IMR-90 (cell line): Measurements from ENCODE around the gene LAMA2. TPM values are rescaled to one million over a fixed set of nuclear protein-coding genes. Genes with fewer than 3 reads are reported as not detected.

Source experiments
- ATAC-seq: fragments of 200-7000 bp; cut with Tn5 transposase; 2 replicates; pipeline ENCODE4 v1.9.1; 2020; ENCODE audit warnings: low read depth, mild to moderate bottlenecking, moderate library complexity
- BruUV-seq: library from RNA; stranded (reverse); fragments of 400-500 nt; replicated peaks from 2 replicates; lab custom pipeline; 2021; lab: Mats Ljungman, UMichigan
- CTCF ChIA-PET: fragments of 300-600 bp; formaldehyde crosslinking; extraction: SDS; loops from one replicate; lab custom pipeline; 2021; ENCODE audit warnings: antibody characterized with exemption; lab: Yijun Ruan, JAX
- POLR2A ChIA-PET: fragments of 300-600 bp; sonication (Branson Sonifier 250); formaldehyde crosslinking; loops from one replicate; lab custom pipeline; 2022; ENCODE audit warnings: antibody characterized with exemption; ENCODE audit not compliant: unreplicated experiment; lab: Charles Lee
- DNase-seq: peaks from one replicate; pipeline ENCODE4 v3.0.0; 2013
- H2AFZ ChIP-seq: replicated peaks from 2 replicates; pipeline ENCODE3; 2013; ENCODE audit warnings: low read length, mild to moderate bottlenecking; ENCODE audit not compliant: poor library complexity
- H2AK5ac ChIP-seq: 2 replicates; pipeline ENCODE4 v1.6.1; 2013; ENCODE audit warnings: low read depth, low read length, inconsistent platforms
- H2AK9ac ChIP-seq: replicated peaks from 2 replicates; pipeline ENCODE3; 2013; ENCODE audit warnings: mild to moderate bottlenecking, low read depth, low read length, moderate library complexity; ENCODE audit not compliant: poor library complexity
- H2BK120ac ChIP-seq: 2 replicates; pipeline ENCODE4 v1.6.1; 2013; ENCODE audit warnings: low read depth, low read length, inconsistent platforms
- H2BK15ac ChIP-seq: 3 replicates; pipeline ENCODE4 v1.6.1; 2013; ENCODE audit warnings: low read depth, low read length, inconsistent platforms
- H2BK20ac ChIP-seq: 2 replicates; pipeline ENCODE4 v1.6.1; 2013; ENCODE audit warnings: low read depth, mild to moderate bottlenecking, inconsistent platforms, low read length, moderate library complexity
- H2BK5ac ChIP-seq: 2 replicates; pipeline ENCODE4 v1.6.1; 2013; ENCODE audit warnings: mild to moderate bottlenecking, low read depth, low read length, inconsistent platforms; ENCODE audit not compliant: poor library complexity, severe bottlenecking
- H3K14ac ChIP-seq: replicated peaks from 2 replicates; pipeline ENCODE4 v1.6.1; 2013; ENCODE audit warnings: low read depth, low read length, inconsistent platforms
- H3K18ac ChIP-seq: 2 replicates; pipeline ENCODE4 v1.6.1; 2013; ENCODE audit warnings: low read depth, low read length, control low read depth
- H3K23ac ChIP-seq: 2 replicates; pipeline ENCODE4 v1.6.1; 2013; ENCODE audit warnings: low read depth, low read length, inconsistent platforms
- H3K27ac ChIP-seq: 2 replicates; pipeline ENCODE4 v1.5.1; 2013; ENCODE audit warnings: mild to moderate bottlenecking, control low read depth, low read length; ENCODE audit not compliant: insufficient read depth
- H3K27me3 ChIP-seq: 2 replicates; pipeline ENCODE4 v1.6.1; 2013; ENCODE audit warnings: low read length; ENCODE audit not compliant: control insufficient read depth, insufficient read depth
- H3K36me3 ChIP-seq: 2 replicates; pipeline ENCODE4 v1.6.1; 2013; ENCODE audit warnings: low read length, mixed read lengths; ENCODE audit not compliant: control insufficient read depth, insufficient read depth
- H3K4ac ChIP-seq: 2 replicates; pipeline ENCODE4 v1.6.1; 2013; ENCODE audit warnings: low read depth, low read length, inconsistent platforms
- H3K4me1 ChIP-seq: 2 replicates; pipeline ENCODE4 v1.6.1; 2013; ENCODE audit warnings: low read length, mixed read lengths; ENCODE audit not compliant: control insufficient read depth, insufficient read depth
- H3K4me2 ChIP-seq: 2 replicates; pipeline ENCODE4 v1.6.1; 2013; ENCODE audit warnings: low read depth, mild to moderate bottlenecking, control low read depth, low read length, moderate library complexity
- H3K4me3 ChIP-seq: 2 replicates; pipeline ENCODE4 v1.5.1; 2013; ENCODE audit warnings: low read depth, mild to moderate bottlenecking, control low read depth, low read length, moderate library complexity; ENCODE audit not compliant: insufficient read depth
- H3K56ac ChIP-seq: 2 replicates; pipeline ENCODE4 v1.6.1; 2013; ENCODE audit warnings: low read length, inconsistent platforms; ENCODE audit not compliant: insufficient read depth; ENCODE audit errors: extremely low read depth
- H3K79me1 ChIP-seq, 2 experiments: 2 replicates each; pipeline ENCODE4 v1.6.1; 2013; ENCODE audit warnings: low read length in 2 of 2, inconsistent platforms in 1 of 2, low read depth in 1 of 2
- H3K9ac ChIP-seq: 2 replicates; pipeline ENCODE4 v1.6.1; 2013; ENCODE audit warnings: low read depth, low read length, control low read depth
- H3K9me1 ChIP-seq: 2 replicates; pipeline ENCODE4 v1.6.1; 2013; ENCODE audit warnings: low read length, inconsistent platforms; ENCODE audit not compliant: insufficient read depth
- H3K9me3 ChIP-seq: 2 replicates; pipeline ENCODE4 v1.6.1; 2013; ENCODE audit warnings: low read length; ENCODE audit not compliant: control insufficient read depth, insufficient read depth
- H4K20me1 ChIP-seq: 2 replicates; pipeline ENCODE4 v1.6.1; 2013; ENCODE audit warnings: low read length, inconsistent platforms; ENCODE audit not compliant: insufficient read depth
- H4K5ac ChIP-seq: 2 replicates; pipeline ENCODE4 v1.6.1; 2013; ENCODE audit warnings: mild to moderate bottlenecking, low read depth, low read length, control low read depth
- H4K8ac ChIP-seq, 2 experiments: 2 replicates each; pipeline ENCODE4 v1.6.1; 2013; ENCODE audit warnings: low read depth in 2 of 2, low read length in 2 of 2, control low read depth in 1 of 2, inconsistent platforms in 1 of 2
- H4K91ac ChIP-seq: 2 replicates; pipeline ENCODE4 v1.6.1; 2013; ENCODE audit warnings: low read depth, low read length, inconsistent platforms; ENCODE audit not compliant: insufficient read depth
- CHD1 ChIP-seq: IDR thresholded peaks from 2 replicates; pipeline ENCODE4 v1.6.1; 2012; ENCODE audit warnings: low read depth, low read length, improper control_type of control experiment
- CTCF ChIP-seq: conservative IDR thresholded peaks from 2 replicates; pipeline ENCODE4 v1.5.1; 2012; ENCODE audit warnings: mild to moderate bottlenecking, low read depth, low read length, improper control_type of control experiment
- MAFK ChIP-seq: IDR thresholded peaks from 2 replicates; pipeline ENCODE4 v1.6.1; 2012; ENCODE audit warnings: low read depth, low read length, improper control_type of control experiment
- MXI1 ChIP-seq: IDR thresholded peaks from 2 replicates; pipeline ENCODE4 v1.6.1; 2012; ENCODE audit warnings: low read depth, mild to moderate bottlenecking, low read length, moderate library complexity, borderline replicate concordance
- NFE2L2 ChIP-seq: fragments of 150-350 bp; IDR thresholded peaks from 2 replicates; pipeline ENCODE4 v1.6.1; 2016; ENCODE audit warnings: low read depth, mild to moderate bottlenecking, low read length
- RAD21 ChIP-seq: IDR thresholded peaks from 2 replicates; pipeline ENCODE4 v1.6.1; 2012; ENCODE audit warnings: low read length, improper control_type of control experiment
- RCOR1 ChIP-seq: IDR thresholded peaks from 2 replicates; pipeline ENCODE4 v1.6.1; 2012; ENCODE audit warnings: mild to moderate bottlenecking, low read length, improper control_type of control experiment; ENCODE audit not compliant: insufficient replicate concordance
- RFX5 ChIP-seq: IDR thresholded peaks from 2 replicates; pipeline ENCODE4 v1.8.0; 2012; ENCODE audit warnings: low read depth, mild to moderate bottlenecking, low read length, moderate library complexity
- USF2 ChIP-seq: fragments of 150-350 bp; IDR thresholded peaks from 2 replicates; pipeline ENCODE4 v1.6.1; 2017; ENCODE audit warnings: mild to moderate bottlenecking, antibody characterized with exemption, low read length, low read depth
- WGBS, 2 experiments: methylation state at CpG; one replicate each; pipeline versions ENCODE4 v1.1.5 to v1.1.7; 2013; ENCODE audit warnings: missing lambda C conversion rate in 2 of 2; ENCODE audit not compliant: insufficient read length in 1 of 2; ENCODE audit errors: extremely low coverage in 2 of 2; 5-methylcytosine and 5-hydroxymethylcytosine counted together
- dilution Hi-C: fragments of 300-500 bp; cut with HindIII; formaldehyde crosslinking; loops from one replicate; pipeline ENCODE4 v1.14.3; 2018; ENCODE audit warnings: low sequenced_read_pairs; ENCODE audit not compliant: unreplicated experiment
- in situ Hi-C: fragments of 300-500 bp; cut with MboI; formaldehyde crosslinking; loops from 3 replicates; pipeline ENCODE4 v1.14.3; 2019; ENCODE audit warnings: low sequenced_read_pairs, inconsistent platforms, mixed read lengths
- intact Hi-C: fragments of 100-400 bp; cut with micrococcal nuclease; formaldehyde crosslinking; loops from 2 replicates; pipeline ENCODE4 v1.10.0; 2022
- polyA plus RNA-seq, 3 experiments: library from polyadenylated mRNA; depleted of rRNA; stranded (reverse); fragments of >200 nt; gene quantifications; 2 replicates each; pipeline ENCODE4 v1.2.3, GENCODE V29; 2012; ENCODE audit warnings: low replicate concordance in 1 of 3
- total RNA-seq: library from RNA; depleted of rRNA; stranded (reverse); fragments of >200 nt; gene quantifications from 2 replicates; pipeline ENCODE4 v1.2.3, GENCODE V29; 2012

The LAMA2 gene
- total and polyA plus RNA-seq, 2 of the 4 experiments (the other 2 are of a cell fraction), result 9.9 to 13.3 TPM

GRCh38 chr6:129015721-129016120 lies 132.8 kb downstream of the LAMA2 start:
- no peak overlapping the region for H3K27ac ChIP-seq
- in situ Hi-C loops, result no loop called here
- no peaks in the 10 kb centered on the region for H3K4me1 ChIP-seq
- dilution Hi-C loops, result no loop called here
- no peaks in the 10 kb centered on the region for H4K20me1 ChIP-seq
- intact Hi-C loops, result no loop called here
- H2BK20ac ChIP-seq, result no peak overlapping the region
- no peak overlapping the region for H3K14ac ChIP-seq
- no peak overlapping the region for H2AK5ac ChIP-seq
- no peaks in the 10 kb centered on the region for H3K79me1 ChIP-seq
- H3K27me3 ChIP-seq, result no peaks in the 10 kb centered on the region; the same call in 1 of the 2 replicates
- no peak for TF ChIP-seq RAD21
- TF ChIP-seq NFE2L2, result no peak
- no peak for TF ChIP-seq CHD1
- no peak for TF ChIP-seq USF2
- no peak for TF ChIP-seq CTCF
- no peak for TF ChIP-seq RFX5
- no peak for TF ChIP-seq MAFK
- no peak for TF ChIP-seq RCOR1
- TF ChIP-seq MXI1, result no peak
- ChIA-PET CTCF (no interaction called here), POLR2A (no interaction called here)
- no peak overlapping the region for H2AK9ac ChIP-seq
- no peak overlapping the region for H3K4ac ChIP-seq
- ATAC-seq, result no peak
- DNase-seq, result no peak
- H3K56ac ChIP-seq, result no peak overlapping the region
- H4K91ac ChIP-seq, result no peak overlapping the region
- no peak overlapping the region for H4K5ac ChIP-seq
- no peak overlapping the region for H4K8ac ChIP-seq
- H2BK5ac ChIP-seq, result no peak overlapping the region
- no peaks in the 10 kb centered on the region for H3K9me1 ChIP-seq
- no peak overlapping the region for H2BK120ac ChIP-seq
- no peak overlapping the region for H3K18ac ChIP-seq
- H3K9ac ChIP-seq, result no peak overlapping the region
- BruUV-seq, result no TSS peak
- no peak overlapping the region for H2BK15ac ChIP-seq
- no peak overlapping the region for H3K4me3 ChIP-seq
- WGBS, 2 experiments, result no CpG with 5 or more reads among the region's 3 CpGs
- H3K36me3 ChIP-seq, result no peaks in the 10 kb centered on the region
- H3K23ac ChIP-seq, result no peak overlapping the region
- no peaks in the 10 kb centered on the region for H3K9me3 ChIP-seq
- no peak overlapping the region for H3K4me2 ChIP-seq
- H2AFZ ChIP-seq, result no peak overlapping the region
